ES-I3 (cell line): ENCODE measurements around the gene FARS2.

Source experiments
- H3K36me3 ChIP-seq: 2 replicates; pipeline ENCODE4 v1.6.1; 2013; ENCODE audit warnings: mild to moderate bottlenecking, low read length, control low read depth, moderate library complexity; ENCODE audit not compliant: insufficient read depth
- H3K4me1 ChIP-seq: 2 replicates; pipeline ENCODE4 v1.6.1; 2013; ENCODE audit warnings: mild to moderate bottlenecking, control low read depth, low read length; ENCODE audit not compliant: insufficient read depth
- H3K9ac ChIP-seq: 2 replicates; pipeline ENCODE4 v1.6.1; 2013; ENCODE audit warnings: low read depth, mild to moderate bottlenecking, low read length, moderate library complexity
- H3K9me3 ChIP-seq: 2 replicates; pipeline ENCODE4 v1.6.1; 2013; ENCODE audit warnings: mild to moderate bottlenecking, low read length, moderate library complexity; ENCODE audit not compliant: control insufficient read depth, insufficient read depth

Gene FARS2

DNA sequence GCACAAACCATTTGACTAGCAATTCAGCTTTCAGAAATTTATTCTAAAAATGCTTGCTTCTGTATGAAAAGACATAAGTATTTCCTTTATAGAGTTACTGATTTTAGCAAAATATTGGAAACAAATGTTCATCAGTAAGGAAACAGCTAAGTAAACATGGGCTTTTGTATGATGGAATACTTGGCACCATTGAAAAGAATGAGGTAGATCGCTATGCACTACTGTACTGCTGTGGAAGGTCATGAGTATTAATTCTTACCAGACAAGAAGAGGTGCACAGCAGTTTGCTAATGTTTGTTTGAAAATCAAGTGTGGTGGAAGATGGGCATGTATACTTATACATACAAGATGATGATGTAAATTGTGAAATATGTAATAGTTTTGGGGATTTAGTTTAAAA, 73.0 kb downstream of the FARS2 start:
- no peaks in the 10 kb centered on the region for H3K4me1 ChIP-seq
- H3K9ac ChIP-seq, result no peak overlapping the region
- H3K9me3 ChIP-seq, result no peaks in the 10 kb centered on the region; the same call in 1 of the 2 replicates
- no peaks in the 10 kb centered on the region; the same call in 1 of the 2 replicates for H3K36me3 ChIP-seq

DNA sequence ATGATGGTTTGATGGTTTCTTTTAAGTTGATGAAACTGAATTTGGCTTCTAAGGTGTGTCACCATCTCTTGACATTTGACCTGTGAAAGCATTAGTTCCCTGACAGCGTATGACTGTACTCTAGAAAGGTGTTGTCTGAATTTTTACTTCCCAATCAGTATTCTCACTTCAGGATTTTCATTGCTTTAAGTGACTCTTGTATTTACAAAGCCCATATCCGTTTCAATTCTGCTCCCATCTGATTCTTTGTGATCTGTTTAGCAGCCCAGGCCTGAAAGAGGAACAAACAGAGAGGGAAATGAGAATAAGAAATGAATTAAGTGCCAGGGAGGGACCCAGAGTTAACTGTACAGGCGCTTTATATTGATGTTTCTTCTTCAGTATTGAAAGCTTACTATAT, 73.7 kb downstream of the FARS2 start:
- no peak overlapping the region for H3K9ac ChIP-seq
- H3K9me3 ChIP-seq, result no peaks in the 10 kb centered on the region; the same call in 1 of the 2 replicates
- no peaks in the 10 kb centered on the region; the same call in 1 of the 2 replicates for H3K36me3 ChIP-seq
- no peaks in the 10 kb centered on the region for H3K4me1 ChIP-seq

DNA sequence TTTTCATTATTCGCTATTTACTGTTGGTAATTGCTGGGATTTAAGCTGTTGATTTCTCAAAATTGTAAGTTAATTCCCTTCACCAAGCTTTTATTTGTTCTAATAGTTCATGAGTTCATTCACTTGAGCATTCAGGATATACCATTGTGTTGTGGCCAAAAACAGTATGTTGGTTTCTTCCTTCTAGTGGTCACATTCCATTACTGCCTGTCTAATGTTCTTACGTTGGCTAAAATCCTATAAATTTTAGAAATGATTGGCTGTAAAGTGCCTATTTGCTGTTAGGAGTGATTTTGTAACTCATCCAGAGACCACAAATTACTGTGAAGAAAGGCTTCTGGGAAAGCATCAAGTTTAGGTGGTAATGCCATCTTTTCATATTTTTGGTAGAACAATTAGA, 76.3 kb downstream of the FARS2 start:
- Histone ChIP-seq H3K9me3 (no peaks in the 10 kb centered on the region; the same call in 1 of the 2 replicates), H3K9ac (no peak overlapping the region), H3K4me1 (no peaks in the 10 kb centered on the region), H3K36me3 (no peaks in the 10 kb centered on the region)

DNA sequence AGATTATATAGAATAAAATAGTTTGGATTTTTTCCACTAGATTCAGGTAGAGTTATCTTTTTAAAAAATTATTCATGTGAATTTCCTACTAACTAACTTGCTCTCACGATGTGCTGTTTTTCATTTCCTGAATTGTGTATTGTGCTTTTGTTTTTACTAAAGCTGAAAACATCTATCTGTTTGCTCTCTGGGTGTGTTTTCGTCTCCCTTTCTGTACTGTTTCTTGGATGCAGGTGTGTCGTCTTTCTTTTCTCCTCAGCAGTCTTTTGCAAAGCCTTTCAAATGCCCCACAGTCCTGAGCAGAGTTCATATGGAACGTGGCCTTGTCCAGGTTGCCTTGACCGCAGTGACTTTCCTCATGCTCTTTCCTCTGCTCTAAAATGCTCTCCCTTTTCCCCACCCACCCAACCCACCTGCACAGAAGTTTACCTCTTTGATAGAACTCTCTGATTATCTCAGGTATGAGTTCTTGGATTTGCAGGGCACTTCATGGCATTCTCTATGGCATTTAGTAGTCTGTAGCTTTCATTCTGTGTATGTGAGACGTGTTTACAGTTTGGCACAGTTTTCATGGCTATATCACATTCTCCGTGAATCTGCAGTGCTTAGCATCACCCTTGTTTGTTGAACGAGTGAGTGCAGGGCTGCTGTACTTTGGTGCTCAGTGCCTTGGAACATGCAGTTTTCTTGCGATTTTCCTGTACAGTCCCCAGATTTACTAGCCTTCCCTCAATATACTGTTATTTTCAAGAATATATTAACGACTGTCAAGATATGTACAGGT, 77.1 kb downstream of the FARS2 start:
- Histone ChIP-seq H3K36me3 (no peaks in the 10 kb centered on the region), H3K9me3 (no peaks in the 10 kb centered on the region; the same call in 1 of the 2 replicates), H3K9ac (no peak overlapping the region), H3K4me1 (no peaks in the 10 kb centered on the region)

DNA sequence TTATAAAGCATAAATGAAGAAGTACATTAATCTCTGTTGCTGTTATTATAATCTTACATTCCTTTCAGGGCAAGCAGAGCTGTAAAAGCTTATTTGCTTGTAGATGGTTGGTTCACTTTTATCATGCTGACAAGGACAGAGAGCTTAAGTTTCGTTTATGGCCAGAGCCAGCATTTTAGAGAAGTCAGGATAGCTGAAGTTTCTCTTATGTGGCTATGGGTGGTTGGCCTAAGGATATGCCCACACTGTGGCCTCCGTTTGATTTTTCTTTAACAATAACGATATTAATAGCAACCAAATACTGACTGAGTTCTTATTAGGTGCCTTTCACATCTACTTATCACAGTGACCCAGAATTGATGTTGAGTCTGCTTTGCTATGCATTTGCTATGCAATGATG, 78.5 kb downstream of the FARS2 start:
- no peaks in the 10 kb centered on the region for H3K4me1 ChIP-seq
- H3K9ac ChIP-seq, result no peak overlapping the region

DNA sequence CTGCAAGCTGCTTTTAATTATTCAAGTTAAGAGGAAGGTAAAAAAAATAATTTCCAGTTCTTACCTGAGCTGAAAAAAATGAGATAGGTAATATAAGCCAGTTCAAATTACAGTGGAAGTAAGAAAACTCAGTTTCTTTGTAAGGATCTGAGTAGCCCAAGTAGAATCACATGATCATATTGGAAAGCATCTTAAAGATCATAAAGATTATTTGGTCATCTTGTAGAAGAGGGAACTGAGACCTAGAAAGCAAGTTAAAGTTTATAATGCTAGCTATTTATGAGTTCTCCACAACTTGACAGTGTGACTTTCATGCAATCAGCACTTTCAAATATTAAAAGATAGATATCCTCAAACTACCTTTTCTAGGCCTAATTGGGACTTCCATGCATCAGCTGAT, 80.5 kb downstream of the FARS2 start:
- Histone ChIP-seq H3K9me3 (no peaks in the 10 kb centered on the region), H3K9ac (no peak overlapping the region), H3K36me3 (no peaks in the 10 kb centered on the region), H3K4me1 (no peaks in the 10 kb centered on the region)

More for the DNA sequence above, 78.5 kb downstream of the FARS2 start:
- H3K9me3 ChIP-seq, result no peaks in the 10 kb centered on the region
- H3K36me3 ChIP-seq, result no peaks in the 10 kb centered on the region

DNA sequence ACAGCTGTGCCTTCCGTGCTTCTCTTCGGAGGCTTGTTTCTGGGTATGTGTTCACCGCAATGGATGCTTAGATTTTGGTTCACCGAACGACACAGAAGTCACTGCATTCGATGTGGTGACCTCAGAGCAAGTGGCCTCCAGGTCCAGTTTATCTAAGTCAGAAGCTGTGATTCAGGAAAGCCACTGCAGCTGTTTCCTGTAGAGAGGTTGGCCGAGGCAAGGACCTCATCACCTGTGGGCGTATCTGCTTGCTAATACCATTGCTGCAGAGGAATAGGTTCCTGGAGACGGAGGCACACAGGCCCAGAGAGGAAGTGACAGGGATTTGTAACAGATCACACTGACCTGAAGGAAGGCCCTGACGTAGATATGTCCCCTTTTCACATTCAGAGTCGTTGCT, 82.7 kb downstream of the FARS2 start:
- no peak overlapping the region for H3K9ac ChIP-seq
- no peaks in the 10 kb centered on the region for H3K4me1 ChIP-seq
- H3K36me3 ChIP-seq, result no peaks in the 10 kb centered on the region
- H3K9me3 ChIP-seq, result no peaks in the 10 kb centered on the region

DNA sequence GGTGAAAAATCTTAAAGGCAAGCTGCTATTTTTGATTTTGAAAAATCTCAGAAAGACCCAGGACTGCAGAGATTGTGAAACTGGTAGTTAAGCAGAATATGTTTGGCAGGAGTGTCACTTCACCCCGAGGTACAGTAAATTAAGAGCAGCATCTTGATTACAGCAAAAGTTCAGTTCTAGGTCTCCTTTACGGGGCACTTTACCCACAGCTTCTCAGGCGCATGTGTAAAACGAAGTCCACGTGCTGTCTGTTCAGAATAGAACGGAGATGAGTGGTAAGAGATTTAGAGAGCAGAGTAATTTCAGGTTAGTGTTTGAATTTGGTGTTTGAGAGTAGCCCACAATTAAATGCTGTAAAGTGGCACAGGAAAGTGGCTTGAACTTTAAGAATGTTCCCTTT, 84.0 kb downstream of the FARS2 start:
- Histone ChIP-seq H3K9ac (no peak overlapping the region), H3K4me1 (no peaks in the 10 kb centered on the region), H3K36me3 (no peaks in the 10 kb centered on the region), H3K9me3 (no peaks in the 10 kb centered on the region)

DNA sequence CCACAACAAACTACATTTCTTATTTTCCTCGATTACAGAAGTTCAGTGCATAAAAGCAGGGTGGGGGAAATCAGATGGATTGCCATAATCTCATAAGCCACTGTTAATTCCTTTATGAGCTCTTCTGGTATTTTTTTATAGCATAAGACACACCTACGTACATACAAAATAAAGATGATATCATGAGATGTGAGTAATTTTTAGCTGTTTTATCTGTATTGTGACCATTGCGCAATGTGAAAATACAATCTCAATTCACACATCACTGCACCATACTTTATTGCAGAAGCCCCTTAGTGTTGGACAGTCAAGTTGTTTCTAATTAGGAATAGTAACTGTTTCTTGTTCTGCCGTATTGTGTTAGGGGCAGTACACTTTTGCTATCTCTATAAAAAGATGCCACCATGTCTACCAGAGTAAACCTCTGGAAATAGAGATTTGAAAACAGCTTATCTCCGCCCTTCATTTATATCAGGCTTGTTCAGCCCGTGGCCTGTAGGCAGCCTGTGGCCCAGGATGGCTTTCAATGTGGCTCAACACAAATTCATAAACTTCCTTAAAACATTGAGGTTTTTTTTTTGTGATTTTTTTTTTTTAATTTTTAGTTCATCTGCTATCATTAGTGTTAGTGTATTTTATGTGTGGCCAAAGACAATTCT, 90.4 kb downstream of the FARS2 start:
- Histone ChIP-seq H3K4me1 (no peaks in the 10 kb centered on the region), H3K36me3 (no peaks in the 10 kb centered on the region)

DNA sequence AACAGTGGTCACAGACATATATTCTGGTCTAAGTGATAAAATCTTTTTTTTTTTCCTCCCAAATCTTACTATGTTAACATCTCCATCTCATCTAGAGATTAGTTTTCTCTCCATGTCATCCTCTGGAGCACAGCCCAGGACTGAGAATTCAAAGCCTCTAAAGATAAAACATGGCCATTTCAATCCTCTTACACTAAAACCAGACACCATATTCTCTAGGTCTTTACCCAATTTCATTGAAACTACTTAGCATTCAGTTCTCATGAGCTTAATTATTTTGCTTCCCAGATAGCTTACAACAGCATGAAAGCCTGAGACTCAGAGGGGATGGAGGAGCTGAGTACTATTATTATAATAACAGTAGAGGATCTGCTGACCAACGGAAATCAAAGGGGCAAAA, 92.7 kb downstream of the FARS2 start:
- H3K36me3 ChIP-seq, result no peaks in the 10 kb centered on the region
- no peaks in the 10 kb centered on the region for H3K4me1 ChIP-seq
- H3K9ac ChIP-seq, result no peak overlapping the region
- no peaks in the 10 kb centered on the region for H3K9me3 ChIP-seq

More for the DNA sequence above, 90.4 kb downstream of the FARS2 start:
- H3K9me3 ChIP-seq, result no peaks in the 10 kb centered on the region
- no peak overlapping the region for H3K9ac ChIP-seq

DNA sequence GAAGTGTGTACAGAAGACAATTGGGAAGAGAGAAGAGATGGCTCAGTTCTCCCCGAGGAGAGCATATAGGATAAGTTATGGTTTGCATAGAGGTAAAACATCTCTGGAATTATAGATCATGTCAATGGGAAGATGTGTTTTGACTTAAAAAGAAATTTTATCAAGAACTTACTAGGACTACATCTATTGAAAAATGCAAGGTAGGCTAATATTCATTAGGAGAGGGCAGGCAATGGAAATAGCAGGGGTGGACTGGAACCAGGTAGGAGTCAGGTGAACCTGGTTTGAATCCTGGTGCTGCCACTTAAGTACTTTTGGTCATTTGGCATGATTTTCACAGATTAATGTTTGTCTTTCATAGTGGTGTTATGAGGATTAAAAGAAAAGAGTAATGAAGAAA, 96.2 kb downstream of the FARS2 start:
- Histone ChIP-seq H3K9me3 (no peaks in the 10 kb centered on the region), H3K36me3 (no peaks in the 10 kb centered on the region), H3K9ac (no peak overlapping the region), H3K4me1 (no peaks in the 10 kb centered on the region)

DNA sequence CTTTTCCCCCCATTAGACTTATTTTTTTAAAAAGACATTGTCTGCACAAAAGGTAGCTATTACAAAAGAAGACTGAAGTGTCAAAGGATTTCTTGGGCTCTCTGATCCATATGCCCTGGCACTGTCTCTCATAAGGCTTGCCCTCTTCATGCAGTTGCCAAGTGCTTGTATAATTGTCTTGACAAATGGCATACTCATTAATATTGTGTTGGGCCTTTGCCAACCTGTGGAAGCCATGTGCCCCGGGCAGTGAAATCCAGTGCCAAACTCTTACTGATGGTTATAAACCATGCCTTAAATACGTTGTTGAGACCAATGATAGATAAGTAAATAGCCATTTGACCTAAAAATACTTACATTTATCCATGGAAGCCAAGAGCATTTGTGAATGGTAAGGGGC, 98.1 kb downstream of the FARS2 start:
- no peaks in the 10 kb centered on the region for H3K9me3 ChIP-seq
- no peaks in the 10 kb centered on the region for H3K36me3 ChIP-seq
- no peak overlapping the region for H3K9ac ChIP-seq
- H3K4me1 ChIP-seq, result no peaks in the 10 kb centered on the region

DNA sequence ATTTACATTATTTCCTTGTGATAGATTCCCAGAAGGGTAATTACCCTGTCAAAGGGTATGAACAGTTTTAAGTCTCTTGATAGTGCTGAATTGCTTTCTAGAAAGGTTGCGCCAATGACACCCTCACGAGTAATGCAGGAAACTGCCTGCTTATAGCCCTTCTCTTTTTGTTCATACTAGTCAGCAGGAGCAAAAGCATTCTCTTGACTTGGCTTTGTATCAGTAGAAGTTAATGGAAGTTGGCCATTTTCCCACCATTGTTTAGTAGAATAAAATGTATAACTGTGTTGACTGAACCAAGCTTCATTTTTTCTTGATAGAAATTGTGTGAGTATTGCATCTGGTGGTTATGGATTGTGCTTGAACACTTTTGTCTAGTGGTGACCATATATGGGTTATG, 100.1 kb downstream of the FARS2 start:
- H3K9me3 ChIP-seq, result no peaks in the 10 kb centered on the region
- H3K4me1 ChIP-seq, result no peaks in the 10 kb centered on the region
- no peak overlapping the region for H3K9ac ChIP-seq
- no peaks in the 10 kb centered on the region for H3K36me3 ChIP-seq

DNA sequence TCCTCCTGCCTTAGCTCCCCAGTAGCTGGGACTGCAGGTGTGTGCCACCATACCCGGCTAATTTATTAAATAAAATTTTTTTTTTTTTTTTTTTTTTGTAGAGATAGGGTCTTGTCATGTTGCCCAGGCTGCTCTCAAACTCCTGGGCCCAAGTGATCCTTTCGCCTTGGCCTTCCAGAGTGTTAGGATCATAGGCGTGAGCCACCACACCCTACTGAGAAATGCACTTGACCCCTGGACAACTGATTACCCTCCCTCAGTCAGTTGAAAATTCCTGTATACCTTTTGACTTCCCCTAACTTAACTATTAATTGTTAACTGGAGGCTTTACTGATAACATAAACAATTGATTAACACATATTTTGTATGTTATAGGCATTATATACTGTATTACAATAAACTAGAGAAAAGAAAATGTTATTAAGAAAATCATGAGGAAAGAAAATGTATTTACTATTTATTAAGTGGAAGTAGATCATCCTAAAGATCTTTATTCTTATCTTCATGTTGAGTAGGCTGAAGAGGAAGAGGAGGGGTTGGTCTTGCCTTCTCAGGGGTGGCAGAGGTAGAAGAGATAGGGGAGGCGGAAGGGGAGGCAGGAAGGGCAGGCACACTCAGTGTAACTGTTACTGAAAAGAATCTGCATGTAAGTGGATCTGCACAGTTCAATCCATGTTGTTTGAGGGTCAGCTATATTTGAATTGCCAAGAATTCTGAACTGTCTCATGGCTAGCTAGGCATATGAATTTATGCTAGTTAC, 104.3 kb downstream of the FARS2 start:
- Histone ChIP-seq H3K9ac (no peak overlapping the region), H3K4me1 (no peaks in the 10 kb centered on the region), H3K9me3 (no peaks in the 10 kb centered on the region), H3K36me3 (no peaks in the 10 kb centered on the region)
